ENCODE measurements around the gene TMX3. TPM values are rescaled to one million over a fixed set of nuclear protein-coding genes. Genes with fewer than 3 reads are reported as not detected.

TMX3 gene
- total and polyA plus RNA-seq, 2 donors (not counting 3 experiments of a cell fraction or from before 2014, with no cell fraction given) = 20.0 to 65.5 TPM

DNA sequence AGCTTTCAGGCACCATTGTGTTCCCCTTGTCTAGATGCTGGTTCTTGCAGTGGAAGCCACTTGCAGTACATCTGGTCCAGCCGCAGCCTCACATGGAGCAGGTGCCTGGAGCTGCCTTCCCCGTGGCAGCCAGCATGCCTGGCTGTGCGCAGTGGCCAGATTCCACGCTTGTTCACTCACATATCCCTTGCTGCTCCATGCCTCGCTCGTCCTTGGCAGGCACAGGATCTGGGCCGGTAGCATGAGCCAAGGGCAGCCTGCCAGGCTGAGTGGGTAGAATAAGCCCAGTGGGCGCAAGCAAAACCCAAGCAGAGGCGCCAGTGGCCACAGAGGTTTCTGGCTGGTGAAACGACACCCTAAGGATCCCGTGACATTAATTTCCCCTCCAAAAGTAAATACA is 20.6 kb downstream of the TMX3 start:
- no peaks in the 10 kb centered on the region for H3K9me1 ChIP-seq (replicated peaks; ENCODE audit: control insufficient read depth, extremely low read depth, insufficient read depth, low read length)
- CTCF ChIA-PET = interaction anchor here (1.3 kb wide), 1 partner anchor 149 kb away, joined by 3 read pairs; no protein-coding TSS in a partner anchor
- no peaks in the 10 kb centered on the region for H3K9me3 ChIP-seq (replicated peaks; ENCODE audit: control insufficient read depth, insufficient read depth, low read length)
- H4K20me1 ChIP-seq (replicated peaks; ENCODE audit: control insufficient read depth, extremely low read depth, insufficient read depth, low read length) = no peaks in the 10 kb centered on the region
- dilution Hi-C loops (cut with MboI; ENCODE audit: extremely low pct_ligation_motif_present, low sequenced_read_pairs) = no loop called here
- peaks cover 12 to 20% of the 10 kb centered on the region in 2 experiments for H3K36me3 ChIP-seq (ENCODE audit: control insufficient read depth in 2 of 2, extremely low read depth in 1 of 2, insufficient read depth in 2 of 2, low read length in 2 of 2)
- no peaks in the 10 kb centered on the region for H3K27me3 ChIP-seq (ENCODE audit: control insufficient read depth in 2 of 2, insufficient read depth in 2 of 2, low read length in 2 of 2)
- intact Hi-C loops (cut with micrococcal nuclease) = no loop called here
- no peaks in the 10 kb centered on the region for H3K79me2 ChIP-seq (ENCODE audit: control insufficient read depth, insufficient read depth, low read length)
- no peak overlapping the region for H3K4me2 ChIP-seq (ENCODE audit: insufficient read depth, low read length)
- DNase-seq (ENCODE audit: low read depth, low spot score) (no peak), FAIRE-seq (no peak)
- no peak overlapping the region for H2AFZ ChIP-seq (ENCODE audit: low read depth, low read length)
- no peak overlapping the region for H3K4me3 ChIP-seq (replicated peaks in 1 of 3; ENCODE audit: insufficient read depth in 1 of 3, low read depth in 1 of 3, low read length in 3 of 3)
- no TSS peak for BruUV-seq (replicated peaks)
- no peak overlapping the region for H3K27ac ChIP-seq (ENCODE audit: insufficient read depth, low read depth, low read length)
- H3K9ac ChIP-seq (replicated peaks; ENCODE audit: extremely low read depth, insufficient read depth, low read length) = no peak overlapping the region
- POLR2A ChIA-PET = no interaction called here
- no peak for TF ChIP-seq FOS (IDR thresholded peaks at IDR 0.05; ENCODE audit: borderline replicate concordance, insufficient read depth, low read length)
- TF ChIP-seq, protein P1, sequence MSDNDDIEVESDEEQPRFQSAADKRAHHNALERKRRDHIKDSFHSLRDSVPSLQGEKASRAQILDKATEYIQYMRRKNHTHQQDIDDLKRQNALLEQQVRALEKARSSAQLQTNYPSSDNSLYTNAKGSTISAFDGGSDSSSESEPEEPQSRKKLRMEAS (IDR thresholded peaks at IDR 0.05; ENCODE audit: insufficient read depth, insufficient read length) = no peak
- TF ChIP-seq JUN (IDR thresholded peaks at IDR 0.05; ENCODE audit: borderline replicate concordance, insufficient read depth, insufficient read length, low read depth) = no peak
- no peak for TF ChIP-seq POLR2AphosphoS5 (IDR thresholded peaks at IDR 0.05; ENCODE audit: insufficient read depth, low read depth, low read length)
- TF ChIP-seq MYC (IDR thresholded peaks at IDR 0.05; ENCODE audit: low read depth, low read length) = no peak
- TF ChIP-seq POLR2A (IDR thresholded peaks at IDR 0.05; ENCODE audit: low read depth, low read length) = no peak
- TF ChIP-seq EZH2 (IDR thresholded peaks at IDR 0.05; ENCODE audit: borderline replicate concordance, low read depth, low read length, severe bottlenecking) = no peak
- no peak for TF ChIP-seq GATA2 (IDR thresholded peaks at IDR 0.05; ENCODE audit: insufficient read depth, insufficient read length, low read depth, low read length)
- TF ChIP-seq, protein P2, sequence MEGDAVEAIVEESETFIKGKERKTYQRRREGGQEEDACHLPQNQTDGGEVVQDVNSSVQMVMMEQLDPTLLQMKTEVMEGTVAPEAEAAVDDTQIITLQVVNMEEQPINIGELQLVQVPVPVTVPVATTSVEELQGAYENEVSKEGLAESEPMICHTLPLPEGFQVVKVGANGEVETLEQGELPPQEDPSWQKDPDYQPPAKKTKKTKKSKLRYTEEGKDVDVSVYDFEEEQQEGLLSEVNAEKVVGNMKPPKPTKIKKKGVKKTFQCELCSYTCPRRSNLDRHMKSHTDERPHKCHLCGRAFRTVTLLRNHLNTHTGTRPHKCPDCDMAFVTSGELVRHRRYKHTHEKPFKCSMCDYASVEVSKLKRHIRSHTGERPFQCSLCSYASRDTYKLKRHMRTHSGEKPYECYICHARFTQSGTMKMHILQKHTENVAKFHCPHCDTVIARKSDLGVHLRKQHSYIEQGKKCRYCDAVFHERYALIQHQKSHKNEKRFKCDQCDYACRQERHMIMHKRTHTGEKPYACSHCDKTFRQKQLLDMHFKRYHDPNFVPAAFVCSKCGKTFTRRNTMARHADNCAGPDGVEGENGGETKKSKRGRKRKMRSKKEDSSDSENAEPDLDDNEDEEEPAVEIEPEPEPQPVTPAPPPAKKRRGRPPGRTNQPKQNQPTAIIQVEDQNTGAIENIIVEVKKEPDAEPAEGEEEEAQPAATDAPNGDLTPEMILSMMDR (IDR thresholded peaks at IDR 0.05; ENCODE audit: extremely low read depth in 1 of 2, insufficient read depth in 1 of 2, low read depth in 1 of 2, low read length in 2 of 2) = no peak
- H3K4me1 ChIP-seq (ENCODE audit: control insufficient read depth, extremely low read depth, insufficient read depth, low read length) = no peaks in the 10 kb centered on the region

All from endothelial cell of umbilical vein (primary cell).